Stimulated activated CD4-positive, alpha-beta T cell treated with anti-CD3 and anti-CD28 coated beads, TNF-alpha, amount 100 ng/mL, for 24 hours (primary cell): ENCODE data around the gene TMEM255B.
A peak's percentile ranks its signal among the peaks of the same experiment; 100 is the strongest.
"Not testable (repeated sequence)": the region's sequence is repeated elsewhere in the genome, so short reads cannot be mapped to it uniquely, and the experiment has no call there.

ENCODE experiments used
- DNase-seq, 3 experiments: peaks; one replicate each; pipeline ENCODE4 v3.0.0-alpha.2; 2020; ENCODE audit warnings: low read depth in 3 of 3

TMEM255B gene

GRCh38 chr13:113816946-113817859 is 58.2 kb downstream of the TMEM255B start:
- DNase-seq = peak; percentile 70 to 85 (median 73)

- no peak for DNase-seq
Measured at GRCh38 chr13:113817860-113818691, 59.0 kb downstream of the TMEM255B start.

GRCh38 chr13:113818700-113819295 is 59.8 kb downstream of the TMEM255B start:
- DNase-seq = no peak

- DNase-seq = no peak
Measured at GRCh38 chr13:113819341-113819730, 60.3 kb downstream of the TMEM255B start.

- DNase-seq = no peak
Measured at GRCh38 chr13:113819731-113820715, 61.0 kb downstream of the TMEM255B start.

GRCh38 chr13:113820813-113821651 is 62.0 kb downstream of the TMEM255B start:
- DNase-seq = no peak

GRCh38 chr13:113821847-113822246 is 62.8 kb downstream of the TMEM255B start:
- no peak for DNase-seq

GRCh38 chr13:113822266-113822665 is 63.2 kb downstream of the TMEM255B start:
- no peak for DNase-seq

GRCh38 chr13:113822956-113823744 is 64.1 kb downstream of the TMEM255B start:
- DNase-seq = no peak

- no peak for DNase-seq
Measured at GRCh38 chr13:113823771-113824170, 64.7 kb downstream of the TMEM255B start.

- DNase-seq = no peak
Measured at GRCh38 chr13:113825841-113826240, 66.8 kb downstream of the TMEM255B start.

GRCh38 chr13:113826446-113826845 is 67.4 kb downstream of the TMEM255B start:
- not testable (repeated sequence) for DNase-seq

GRCh38 chr13:113827021-113827420 is 68.0 kb downstream of the TMEM255B start:
- no peak for DNase-seq

GRCh38 chr13:113828282-113828825 is 69.3 kb downstream of the TMEM255B start:
- no peak for DNase-seq

- DNase-seq = not testable (repeated sequence)
Measured at GRCh38 chr13:113830426-113830950, 71.5 kb downstream of the TMEM255B start.

- DNase-seq = no peak
Measured at GRCh38 chr13:113831061-113831460, 72.0 kb downstream of the TMEM255B start.

GRCh38 chr13:113832205-113832604 is 73.2 kb downstream of the TMEM255B start:
- no peak for DNase-seq

GRCh38 chr13:113832631-113833030 is 73.6 kb downstream of the TMEM255B start:
- no peak for DNase-seq
